HK-2 (cell line): Measurements from ENCODE around the gene ATMIN.

Experiments used
- DNase-seq: peaks from one replicate; pipeline ENCODE4 v3.0.0-alpha.2; 2018; ENCODE audit not compliant: unreplicated experiment

ATMIN gene, protein sequence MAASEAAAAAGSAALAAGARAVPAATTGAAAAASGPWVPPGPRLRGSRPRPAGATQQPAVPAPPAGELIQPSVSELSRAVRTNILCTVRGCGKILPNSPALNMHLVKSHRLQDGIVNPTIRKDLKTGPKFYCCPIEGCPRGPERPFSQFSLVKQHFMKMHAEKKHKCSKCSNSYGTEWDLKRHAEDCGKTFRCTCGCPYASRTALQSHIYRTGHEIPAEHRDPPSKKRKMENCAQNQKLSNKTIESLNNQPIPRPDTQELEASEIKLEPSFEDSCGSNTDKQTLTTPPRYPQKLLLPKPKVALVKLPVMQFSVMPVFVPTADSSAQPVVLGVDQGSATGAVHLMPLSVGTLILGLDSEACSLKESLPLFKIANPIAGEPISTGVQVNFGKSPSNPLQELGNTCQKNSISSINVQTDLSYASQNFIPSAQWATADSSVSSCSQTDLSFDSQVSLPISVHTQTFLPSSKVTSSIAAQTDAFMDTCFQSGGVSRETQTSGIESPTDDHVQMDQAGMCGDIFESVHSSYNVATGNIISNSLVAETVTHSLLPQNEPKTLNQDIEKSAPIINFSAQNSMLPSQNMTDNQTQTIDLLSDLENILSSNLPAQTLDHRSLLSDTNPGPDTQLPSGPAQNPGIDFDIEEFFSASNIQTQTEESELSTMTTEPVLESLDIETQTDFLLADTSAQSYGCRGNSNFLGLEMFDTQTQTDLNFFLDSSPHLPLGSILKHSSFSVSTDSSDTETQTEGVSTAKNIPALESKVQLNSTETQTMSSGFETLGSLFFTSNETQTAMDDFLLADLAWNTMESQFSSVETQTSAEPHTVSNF

DNA sequence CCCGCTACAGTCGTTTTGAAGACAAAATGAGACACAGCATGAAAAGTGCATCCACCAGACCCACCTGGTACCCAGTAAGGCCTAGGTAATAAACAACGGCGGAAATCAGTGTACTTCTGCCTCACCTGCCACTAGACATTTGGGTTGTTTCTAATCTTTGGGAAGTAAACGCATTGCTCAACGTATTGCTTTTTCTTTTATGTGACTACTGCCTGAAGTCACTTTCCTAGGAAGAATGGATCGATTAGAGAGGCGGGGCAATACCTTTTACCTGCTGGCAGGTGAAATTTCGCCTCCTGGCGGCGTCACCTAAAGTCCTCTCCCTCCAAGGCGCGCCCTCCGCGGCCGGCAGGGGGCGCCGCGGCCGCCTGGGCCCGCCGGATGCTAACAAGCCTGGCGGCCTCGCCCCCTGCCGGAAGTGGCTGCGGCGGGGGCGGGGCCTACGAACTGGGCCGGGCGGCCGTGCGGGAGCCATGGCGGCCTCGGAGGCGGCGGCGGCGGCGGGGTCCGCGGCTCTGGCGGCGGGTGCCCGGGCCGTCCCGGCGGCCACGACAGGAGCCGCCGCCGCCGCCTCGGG is at the start of gene ATMIN:
TSS of gene ATMIN (plus strand) at position 445 of the 577 bp plus-strand sequence. CDS start at position 474, 29 bp downstream.
- DNase-seq: peak; percentile 82

DNA sequence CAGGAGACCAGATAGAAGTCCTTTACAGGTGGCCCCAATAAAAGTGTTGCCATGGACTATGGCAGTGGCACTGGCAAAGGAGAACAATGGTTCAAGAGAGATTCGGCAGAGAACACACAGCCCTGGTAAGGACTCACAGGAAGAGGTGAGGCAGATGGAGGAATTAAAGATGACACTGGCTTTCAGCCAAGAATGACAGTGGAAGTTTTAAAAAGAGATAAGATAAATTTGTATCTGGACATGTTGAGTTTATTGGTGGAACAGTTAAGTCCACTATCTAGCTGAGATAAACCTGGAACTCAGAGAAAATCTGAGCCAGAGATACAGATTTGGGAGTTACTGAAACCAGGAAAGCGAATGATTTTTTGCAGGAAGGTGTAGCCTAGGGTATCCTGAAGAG is 49.1 kb upstream of the ATMIN start:
- DNase-seq: no peak

DNA sequence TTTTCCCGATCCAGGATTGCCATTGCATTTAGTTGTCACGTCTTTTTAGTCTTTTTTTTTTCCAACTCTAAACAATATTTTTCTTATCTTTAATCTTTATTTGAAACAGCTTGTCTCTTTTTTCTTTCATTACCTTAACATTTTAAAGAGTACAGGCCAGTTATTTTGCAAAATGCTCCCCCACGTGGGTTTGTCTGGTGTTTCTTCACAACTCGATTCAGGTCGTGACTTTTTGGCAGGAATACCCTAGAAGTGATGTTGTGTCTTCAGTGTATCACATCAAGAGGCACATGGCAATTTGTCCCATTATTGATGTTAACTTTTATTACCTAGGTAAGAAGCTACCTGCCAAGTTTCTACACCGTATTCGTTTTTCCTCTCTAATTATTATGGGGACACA is 46.9 kb upstream of the ATMIN start:
- no peak for DNase-seq

GRCh38 chr16:80989801-80990200 is 45.8 kb upstream of the ATMIN start:
- no peak for DNase-seq

DNA sequence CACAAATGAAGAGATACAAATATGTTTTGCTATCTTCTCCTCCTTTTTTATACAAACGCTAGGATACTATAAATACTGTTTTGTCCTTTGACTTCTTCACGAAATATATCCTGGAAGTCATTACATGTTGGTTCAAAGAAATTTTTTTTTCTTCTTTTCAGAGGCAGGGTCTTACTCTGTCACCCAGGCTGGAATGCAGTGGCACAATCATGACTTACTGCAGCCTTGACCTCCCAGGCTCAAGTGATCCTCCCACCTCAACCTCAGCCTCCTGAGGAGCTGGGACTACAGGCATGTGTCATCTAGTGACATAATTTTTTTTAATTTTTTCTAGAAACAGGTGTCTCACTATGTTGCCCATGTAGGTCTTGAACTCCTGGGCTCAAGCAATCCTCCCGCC is 45.1 kb upstream of the ATMIN start:
- DNase-seq: no peak

GRCh38 chr16:80990978-80991377 is 44.7 kb upstream of the ATMIN start:
- no peak for DNase-seq

DNA sequence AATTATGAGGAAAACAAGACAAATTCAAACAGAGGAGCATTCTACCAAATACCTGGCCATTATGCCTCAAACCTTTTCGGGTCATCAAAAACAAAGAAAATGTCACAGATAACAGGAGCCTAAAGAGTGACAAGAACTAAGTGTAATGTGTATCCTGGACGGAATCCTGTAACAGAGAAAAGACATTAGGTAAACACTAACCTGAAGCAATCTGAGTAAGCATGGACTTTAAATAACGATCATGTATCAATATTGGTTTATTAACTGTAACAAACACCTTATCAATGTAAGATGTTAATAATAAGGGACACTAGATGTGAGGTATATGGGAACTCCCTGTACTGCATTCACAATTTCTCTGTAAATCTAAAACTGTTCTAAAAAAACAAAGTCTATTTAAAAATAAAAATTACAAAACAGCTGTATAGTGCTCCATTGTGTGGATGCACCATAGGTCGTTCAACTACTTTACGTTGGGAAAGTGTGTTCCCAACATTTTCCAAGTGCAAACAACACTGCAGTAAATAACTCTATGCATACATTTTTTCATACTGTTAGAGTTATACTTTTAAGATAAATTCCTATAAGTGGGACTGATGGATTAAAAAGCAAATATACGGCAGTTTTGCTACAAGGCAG is 43.7 kb upstream of the ATMIN start:
- no peak for DNase-seq

GRCh38 chr16:80992676-80993293 is 42.9 kb upstream of the ATMIN start:
- DNase-seq: no peak

DNA sequence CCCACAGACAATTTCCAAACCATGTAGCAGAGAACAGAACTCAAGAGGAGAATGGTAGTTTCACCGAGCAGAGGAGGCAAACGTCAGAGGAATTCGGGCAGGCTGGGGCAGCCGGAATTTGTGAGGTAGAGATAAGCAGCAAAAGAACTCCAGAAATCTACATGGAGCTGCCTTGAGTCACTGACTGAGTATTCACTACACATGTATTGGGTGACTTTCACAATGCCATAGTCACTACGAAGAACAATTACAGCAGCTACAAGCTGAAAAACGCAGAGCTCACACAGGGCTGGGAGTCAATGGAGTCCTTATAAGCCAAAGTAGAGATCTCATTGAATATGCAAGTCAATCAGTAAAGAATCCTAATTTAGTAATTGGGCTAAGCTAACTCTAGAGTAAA is 42.3 kb upstream of the ATMIN start:
- DNase-seq: no peak

DNA sequence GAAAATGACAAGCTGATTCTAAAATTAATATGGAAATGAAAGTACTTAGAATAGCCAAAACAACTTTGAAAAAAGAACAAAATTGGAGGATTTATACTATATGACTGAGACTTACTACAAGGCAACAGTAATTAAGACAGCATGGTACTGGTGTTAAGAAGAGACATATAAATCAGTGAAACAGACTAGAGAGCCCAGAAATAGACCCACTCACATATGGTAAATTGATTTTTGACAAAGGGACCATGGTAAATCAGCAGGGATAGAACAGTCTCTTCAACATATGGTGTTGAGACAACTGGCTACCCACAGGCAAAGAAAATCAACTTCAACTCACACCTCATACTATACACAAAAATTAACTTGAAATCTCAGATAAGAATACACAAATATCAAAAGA is 41.8 kb upstream of the ATMIN start:
- DNase-seq: no peak

DNA sequence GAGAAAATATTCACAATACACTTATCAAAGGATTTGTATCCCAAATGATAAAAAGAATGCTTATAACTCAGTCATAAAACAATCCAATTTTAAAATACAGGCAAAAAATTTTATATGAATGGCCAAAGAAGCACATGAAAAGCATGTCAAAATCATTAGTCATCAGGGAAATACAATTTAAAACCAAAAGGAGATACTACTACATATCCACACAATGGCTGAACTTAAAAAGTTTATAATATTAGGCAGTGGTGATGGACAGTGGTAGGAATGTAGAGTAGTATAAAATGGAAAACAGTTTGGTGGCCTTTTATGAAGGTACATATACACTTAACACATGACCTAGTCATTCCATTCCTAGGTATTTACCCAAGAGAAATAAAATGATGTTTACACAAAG is 41.2 kb upstream of the ATMIN start:
- DNase-seq: no peak

- DNase-seq: no peak
These were observed 38.9 kb upstream of the ATMIN start for GRCh38 chr16:80996688-80997138.

- no peak for DNase-seq
These were observed 38.4 kb upstream of the ATMIN start for GRCh38 chr16:80997139-80997798.

DNA sequence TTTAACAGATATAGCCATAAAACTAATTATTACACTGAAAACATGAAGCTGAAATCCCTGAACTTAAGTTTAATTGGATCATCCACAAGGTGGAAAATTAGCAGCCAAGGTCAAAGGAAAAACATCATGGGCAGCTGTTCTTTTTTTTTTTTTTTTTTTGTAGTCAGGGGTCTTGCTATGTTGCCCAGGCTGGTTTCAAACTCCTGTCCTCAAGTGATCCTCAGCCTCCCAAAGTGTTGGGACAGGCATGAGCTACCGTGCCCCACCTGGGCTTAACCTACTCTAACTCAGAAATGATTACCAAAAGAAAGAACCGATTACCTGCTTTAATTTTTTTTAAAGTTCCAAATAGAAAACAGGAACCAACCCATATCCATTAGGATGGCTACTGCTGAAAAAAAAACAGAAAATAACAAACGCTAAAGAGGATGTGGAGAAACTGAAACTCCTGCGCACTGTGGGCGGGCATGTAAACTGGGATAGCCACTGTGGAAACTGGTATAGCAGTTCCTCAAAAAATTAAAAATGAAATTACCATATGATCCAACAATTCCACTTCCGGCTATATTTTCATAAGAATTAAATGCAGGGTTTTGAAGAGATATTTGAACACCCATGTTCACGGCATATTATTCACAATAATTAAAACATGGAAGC is 37.5 kb upstream of the ATMIN start:
- DNase-seq: no peak

DNA sequence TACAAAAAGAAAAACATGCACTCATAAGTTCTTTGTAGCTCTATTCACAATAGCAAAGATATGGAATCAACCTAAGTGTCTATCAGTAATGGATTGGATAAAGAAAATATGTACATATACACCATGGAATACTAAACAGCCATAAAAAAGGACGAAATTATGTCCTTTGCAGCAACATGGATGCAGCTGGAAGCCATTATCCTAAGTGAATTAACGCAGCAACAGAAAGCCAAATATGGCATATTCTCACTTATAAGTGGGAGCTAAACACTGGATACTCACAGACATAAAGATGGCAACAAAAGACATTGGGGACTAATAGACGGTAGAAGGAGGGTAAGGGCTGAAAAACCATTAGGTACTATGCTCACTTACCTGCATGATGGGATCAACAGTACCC is 34.8 kb upstream of the ATMIN start:
- no peak for DNase-seq

- no peak for DNase-seq
These were observed 34.3 kb upstream of the ATMIN start for GRCh38 chr16:81001330-81001729.

DNA sequence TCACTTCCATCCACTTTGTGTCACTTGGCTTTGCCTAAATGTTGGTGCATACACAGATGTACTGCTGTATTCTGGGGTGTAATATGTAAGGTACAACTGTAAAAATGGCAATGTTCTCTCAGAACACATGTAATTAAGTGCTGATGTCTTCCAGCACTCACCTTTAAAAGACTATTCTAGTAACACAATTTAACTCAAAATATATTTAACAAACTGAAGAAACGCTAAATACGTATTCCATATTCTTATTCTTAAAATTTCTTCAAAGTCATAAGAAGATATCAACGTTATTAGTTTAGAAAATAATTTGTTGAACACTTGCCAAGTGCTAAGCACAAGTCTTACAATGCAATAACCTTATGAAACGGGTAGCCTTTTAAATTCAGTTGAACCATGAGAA is 32.6 kb upstream of the ATMIN start:
- DNase-seq: no peak

GRCh38 chr16:81003610-81004460 is 31.8 kb upstream of the ATMIN start:
- no peak for DNase-seq

GRCh38 chr16:81004646-81005353 is 30.8 kb upstream of the ATMIN start:
- DNase-seq: no peak
